Bone marrow (tissue), 2 donors: Measurements from ENCODE around the gene IGSF22.

Source experiments
- DNase-seq, 2 donors: peaks; one replicate each; lab custom pipeline; 2025; lab: John Stamatoyannopoulos, UW

The IGSF22 gene

GRCh38 chr11:18713646-18714442, 12.1 kb downstream of the IGSF22 start:
- no peak for DNase-seq

DNA sequence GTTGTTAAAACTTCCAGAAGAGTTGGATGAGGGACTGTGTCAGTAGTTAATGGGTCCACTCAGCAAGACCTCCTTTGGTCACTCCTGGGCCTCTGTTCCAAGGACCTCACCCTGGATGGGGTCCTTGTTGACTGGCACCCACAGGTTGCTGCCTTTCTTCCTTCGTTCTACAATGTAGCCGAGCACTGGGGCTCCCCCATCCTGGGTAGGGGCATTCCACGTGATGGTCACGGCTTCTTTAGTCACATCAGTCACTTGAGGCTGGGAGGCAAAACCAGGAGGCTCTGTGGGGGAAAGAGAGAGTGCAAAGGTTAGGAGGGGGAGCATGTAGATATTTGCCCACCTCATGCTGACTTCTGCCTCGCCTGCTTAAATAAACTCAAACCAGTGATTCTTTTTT, 15.4 kb downstream of the IGSF22 start:
- no peak for DNase-seq

- DNase-seq, result no peak
Measured at GRCh38 chr11:18709414-18709813, 16.6 kb downstream of the IGSF22 start.

- DNase-seq, result no peak
Measured at GRCh38 chr11:18707811-18708340, 18.1 kb downstream of the IGSF22 start.

DNA sequence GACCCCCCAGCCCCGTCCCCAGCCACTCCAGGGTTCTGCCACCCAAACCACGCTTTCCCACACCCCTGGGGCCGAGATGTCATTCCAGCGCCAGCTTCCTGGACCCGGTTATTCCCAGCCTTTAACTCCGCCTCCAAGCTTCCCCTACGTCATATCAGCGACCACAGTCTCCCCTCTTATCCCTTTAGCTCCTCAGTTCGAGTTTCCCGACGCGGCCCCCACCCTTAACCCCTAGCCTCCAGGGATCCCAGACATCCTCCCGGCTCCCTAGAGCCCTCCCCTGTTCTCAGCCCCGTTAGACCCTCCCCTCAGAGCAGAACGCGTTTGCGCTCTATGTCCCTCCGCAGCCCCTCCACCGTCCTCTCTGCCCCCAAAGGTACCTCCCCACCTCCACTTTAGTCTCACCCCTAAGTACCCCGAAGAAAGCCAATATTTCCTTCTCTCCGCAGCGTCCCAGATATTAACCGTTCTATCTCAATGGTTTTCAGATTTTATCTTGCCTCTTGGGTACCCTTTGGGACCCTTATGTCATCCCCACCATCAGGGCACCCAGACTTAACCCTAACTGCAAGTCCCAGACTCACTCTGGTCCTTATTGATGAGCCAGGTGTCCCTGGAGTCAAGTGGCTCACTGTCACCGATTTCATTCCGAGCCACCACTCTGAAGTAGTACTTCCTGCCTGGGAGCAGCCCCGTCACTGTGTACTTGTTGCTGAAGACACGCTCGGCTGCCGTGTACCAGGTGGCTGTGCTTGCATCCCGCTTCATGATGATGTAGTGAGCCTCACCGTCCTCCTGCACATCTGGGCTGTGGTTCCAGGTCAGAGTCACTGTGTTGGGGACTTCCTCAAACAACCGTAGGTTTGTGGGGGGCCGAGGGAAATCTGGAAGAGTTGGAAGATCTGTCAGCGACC, 19.4 kb downstream of the IGSF22 start:
- DNase-seq, result no peak

DNA sequence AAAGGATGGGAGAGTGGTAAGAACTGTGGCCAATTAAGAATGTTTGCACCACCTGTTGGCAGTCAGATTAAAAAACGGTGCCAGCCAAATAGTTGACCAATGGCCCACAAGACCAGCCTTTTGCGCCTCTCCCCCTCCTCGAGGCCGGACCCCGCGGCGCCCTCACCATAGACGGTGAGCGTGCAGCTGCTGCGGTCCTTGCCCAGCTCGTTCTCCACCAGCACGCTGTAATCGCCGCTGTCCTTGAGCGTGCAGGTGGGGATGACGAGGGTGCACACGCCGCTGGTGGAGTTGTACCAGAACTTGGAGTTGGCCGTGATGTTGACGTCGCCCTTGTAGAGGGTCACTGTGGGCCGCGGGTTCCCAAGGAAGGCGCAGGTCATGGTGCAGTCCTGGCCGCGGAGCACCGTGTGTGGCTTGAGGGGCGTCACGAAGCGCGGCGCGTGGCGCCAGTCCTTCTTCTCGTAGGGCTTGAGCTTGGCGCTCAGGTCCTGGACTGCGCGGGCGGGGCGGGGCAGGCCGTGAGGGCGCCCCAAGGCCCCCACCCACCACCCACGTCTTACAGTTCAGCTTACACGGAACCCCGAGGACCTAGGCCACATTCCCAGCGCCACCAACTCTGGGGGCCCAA, 20.2 kb downstream of the IGSF22 start:
- no peak for DNase-seq

DNA sequence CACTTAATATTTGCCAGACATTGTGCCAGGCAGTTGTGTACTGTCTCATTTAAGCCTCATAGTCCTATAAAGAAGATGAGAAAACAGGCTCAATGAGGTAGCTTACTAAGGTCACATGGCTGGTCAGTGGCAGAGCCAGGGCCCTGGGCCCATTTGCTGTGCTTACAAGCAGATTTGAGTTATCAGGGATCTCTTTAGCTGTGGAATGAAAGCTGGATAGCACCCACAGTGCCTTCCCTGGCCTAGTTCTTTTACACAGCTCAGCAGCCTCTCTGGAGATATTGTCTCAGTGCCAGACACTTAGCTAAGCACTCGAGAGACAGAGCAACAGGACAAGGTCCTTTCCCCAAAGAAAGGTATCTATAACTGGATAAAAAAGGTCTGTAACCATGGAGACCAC, 21.3 kb downstream of the IGSF22 start:
- DNase-seq, result no peak

DNA sequence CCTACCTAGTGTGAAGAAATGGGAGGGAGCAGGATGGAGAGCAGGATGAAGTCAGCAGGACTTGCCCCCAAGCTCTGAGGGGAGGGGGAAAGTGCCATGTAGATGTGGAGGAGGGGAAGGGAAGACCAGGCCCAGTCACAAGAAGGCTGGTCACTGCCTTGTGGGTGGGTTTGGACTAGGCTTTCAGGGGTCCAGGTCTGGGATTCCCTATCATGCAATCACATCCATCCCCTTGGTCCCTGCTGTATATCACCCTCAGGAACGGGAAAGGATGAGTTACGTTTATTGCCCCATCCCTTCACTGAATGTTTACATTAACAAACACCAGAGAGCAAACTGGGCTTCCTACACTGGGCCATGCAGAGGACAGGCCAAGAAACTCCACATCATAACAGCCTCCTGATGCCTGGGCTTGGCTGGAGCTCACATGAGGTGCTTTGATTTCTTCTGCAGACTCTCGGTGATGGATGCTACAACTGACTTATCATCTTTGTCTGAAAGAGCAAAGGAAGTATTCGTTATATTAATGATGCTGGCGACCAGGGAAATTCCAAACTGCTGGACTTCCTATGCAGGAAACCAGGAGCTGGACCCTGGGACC, 21.8 kb downstream of the IGSF22 start:
- no peak for DNase-seq

DNA sequence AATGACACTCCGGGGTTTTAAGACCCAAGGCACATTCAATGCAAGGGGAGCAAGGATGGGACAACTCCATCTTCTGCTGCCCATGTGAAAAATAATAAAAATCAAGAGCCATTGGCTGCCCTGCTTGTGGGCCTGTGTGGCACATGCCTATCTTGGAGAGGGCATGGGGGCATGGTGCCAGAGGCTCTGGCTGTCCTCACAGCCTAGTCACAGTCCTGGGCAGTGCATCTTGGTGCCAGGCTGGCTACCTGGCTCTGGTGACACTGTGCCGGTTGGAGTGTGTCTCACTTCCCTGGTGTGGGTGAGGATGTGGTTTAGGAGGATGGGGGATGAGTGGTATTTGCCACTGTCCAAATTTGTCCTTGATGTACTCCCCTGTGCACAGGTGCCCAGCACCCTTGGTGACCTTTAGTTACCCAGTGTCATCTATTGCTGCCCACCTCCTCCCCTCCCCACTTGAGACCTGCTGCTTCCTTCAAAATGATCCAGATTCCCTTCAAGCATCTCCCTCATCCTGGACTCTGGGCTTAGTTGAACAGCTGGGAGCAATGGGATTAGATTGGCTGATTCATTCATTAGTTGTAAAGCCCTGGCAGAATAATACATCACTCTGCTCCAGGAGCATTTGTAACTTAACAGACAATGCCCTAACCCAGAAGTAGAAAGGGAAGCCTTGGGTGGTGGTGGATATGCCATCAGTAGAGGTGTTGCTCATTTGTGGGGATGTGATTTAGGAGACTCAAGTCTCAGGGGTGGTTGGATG, 22.8 kb downstream of the IGSF22 start:
- no peak for DNase-seq

GRCh38 chr11:18701614-18702216, 24.3 kb downstream of the IGSF22 start:
- no peak for DNase-seq

DNA sequence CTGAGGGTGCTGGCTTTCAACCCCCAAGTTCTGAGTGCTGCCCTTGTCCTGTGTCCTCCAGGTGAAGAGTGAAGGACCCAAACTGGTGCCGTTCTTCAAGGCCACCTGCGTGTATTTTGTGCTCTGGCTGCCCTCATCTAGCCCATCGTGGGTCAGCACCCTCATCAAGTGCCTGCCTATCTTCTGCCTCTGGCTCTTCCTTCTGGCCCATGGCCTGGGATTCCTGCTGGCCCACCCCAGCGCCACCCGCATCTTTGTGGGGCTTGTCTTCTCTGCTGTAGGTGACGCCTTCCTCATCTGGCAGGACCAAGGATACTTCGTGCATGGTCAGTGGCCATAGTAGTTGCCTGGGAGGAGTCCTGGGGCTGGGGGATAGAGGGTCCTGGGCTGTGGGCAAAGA, 25.1 kb downstream of the IGSF22 start:
- no peak for DNase-seq

- no peak for DNase-seq
Measured at GRCh38 chr11:18700375-18700774, 25.6 kb downstream of the IGSF22 start.

GRCh38 chr11:18699848-18700261, 26.1 kb downstream of the IGSF22 start:
- DNase-seq, result no peak

GRCh38 chr11:18699269-18699596, 26.8 kb downstream of the IGSF22 start:
- no peak for DNase-seq

DNA sequence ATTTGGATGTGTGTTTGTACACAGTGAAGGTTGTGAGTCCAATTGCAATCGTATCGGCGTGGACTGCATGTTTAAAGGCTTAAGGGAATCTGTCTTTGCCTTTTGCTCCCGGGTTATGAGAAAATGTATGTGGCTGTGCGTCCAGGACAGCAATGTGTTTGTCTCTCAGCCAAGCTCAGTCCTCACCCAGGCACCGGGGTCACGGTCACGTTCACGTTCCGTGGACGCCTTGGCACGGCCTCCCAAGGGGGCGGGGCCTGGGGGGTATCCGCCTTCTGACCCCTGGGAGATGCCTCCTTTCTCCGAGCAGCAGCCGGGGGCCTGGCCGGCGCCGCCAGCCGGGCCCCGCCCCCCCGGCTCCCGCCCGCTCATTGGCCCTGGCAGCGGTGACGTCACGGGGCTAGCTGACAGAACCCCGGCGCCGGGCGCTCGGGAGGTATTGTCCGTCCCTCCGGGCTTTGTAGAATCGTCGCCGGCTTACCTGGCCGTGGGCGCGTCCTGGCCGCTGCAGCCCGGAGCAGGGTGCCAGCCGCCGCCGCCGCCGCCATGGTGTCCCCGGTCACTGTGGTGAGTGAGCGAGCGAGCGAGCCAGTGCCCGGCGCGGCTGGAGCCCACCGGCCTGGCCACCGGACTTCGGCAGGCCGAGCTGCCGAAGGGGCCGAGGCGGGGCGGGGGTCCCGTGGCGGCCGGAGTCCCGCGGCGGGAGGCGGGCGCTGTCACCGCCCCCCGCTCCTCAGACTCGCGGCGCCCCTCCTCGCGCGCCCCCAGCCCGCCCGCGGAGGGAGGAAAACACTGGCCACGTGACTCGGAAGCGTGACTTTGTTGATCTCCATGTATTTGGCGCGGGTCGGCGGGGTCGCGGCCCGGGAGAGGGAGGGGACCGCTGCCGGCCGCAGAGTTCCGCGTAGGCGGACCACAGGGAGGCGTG, 27.4 kb downstream of the IGSF22 start, which contains the start of gene TMEM86A:
Gene TMEM86A, plus strand, starts transcription at position 439 of the 928 bp plus-strand sequence. Its CDS starts 108 bp downstream, at position 547.
- peak in 1 of 2 donors; percentile 59 for DNase-seq

DNA sequence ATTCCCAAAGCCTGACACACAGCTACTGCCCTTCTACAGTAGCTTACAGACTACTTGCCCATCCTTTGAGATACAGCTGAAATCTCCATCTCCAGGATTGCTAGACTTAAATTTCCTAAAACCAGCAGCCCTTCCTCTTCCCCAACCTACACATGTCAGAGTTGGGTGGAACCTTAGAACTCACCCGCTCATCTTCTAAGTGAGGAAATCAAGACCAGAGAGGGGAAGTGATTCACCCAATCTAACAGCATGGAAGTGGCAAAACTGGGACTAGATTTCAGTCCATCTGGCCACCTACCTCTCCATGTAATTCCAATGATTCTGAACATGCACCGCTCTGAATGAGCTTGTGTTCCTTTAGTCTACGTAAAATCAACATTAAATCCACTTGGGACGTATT, 28.4 kb downstream of the IGSF22 start:
- DNase-seq, result no peak

DNA sequence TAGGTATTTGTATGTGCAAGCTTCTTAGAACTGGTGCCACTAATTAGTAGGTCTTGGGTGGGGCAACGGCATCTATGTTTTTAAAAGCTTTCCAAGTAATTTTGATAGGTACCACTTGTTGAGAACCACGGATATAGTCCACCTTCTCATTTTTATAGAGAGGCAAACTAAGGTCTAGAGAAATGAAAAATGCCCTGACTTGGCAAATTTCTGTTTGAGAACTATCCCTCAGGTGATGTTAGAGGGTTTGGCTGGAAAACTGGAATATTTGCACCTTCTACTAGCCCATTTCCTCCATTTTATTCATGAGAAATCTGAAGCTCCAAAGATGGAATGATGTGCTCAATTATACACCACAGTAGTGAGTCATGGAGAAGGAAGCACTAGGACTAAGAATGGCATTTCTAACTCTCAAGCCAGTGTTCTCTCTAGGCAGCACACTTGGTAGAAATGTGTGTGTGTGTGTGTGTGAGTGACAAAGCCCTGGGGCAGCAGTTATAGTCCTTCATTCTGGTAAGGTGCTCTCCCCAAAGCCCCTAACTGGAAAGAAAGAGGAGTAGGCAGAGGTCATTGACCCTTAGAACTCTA, 29.3 kb downstream of the IGSF22 start:
- DNase-seq, result no peak

- no peak for DNase-seq
Measured at GRCh38 chr11:18692941-18693760, 32.8 kb downstream of the IGSF22 start.
